NCI-H2081 (cell line): ENCODE results near the gene HEBP2.
"Not testable (repeated sequence)": the region's sequence is repeated elsewhere in the genome, so short reads cannot be mapped to it uniquely, and the experiment has no call there.

Experiments used
- DNase-seq, 2 experiments: peaks; one replicate each; lab custom pipeline; 2025; lab: John Stamatoyannopoulos, UW

Gene HEBP2

DNA sequence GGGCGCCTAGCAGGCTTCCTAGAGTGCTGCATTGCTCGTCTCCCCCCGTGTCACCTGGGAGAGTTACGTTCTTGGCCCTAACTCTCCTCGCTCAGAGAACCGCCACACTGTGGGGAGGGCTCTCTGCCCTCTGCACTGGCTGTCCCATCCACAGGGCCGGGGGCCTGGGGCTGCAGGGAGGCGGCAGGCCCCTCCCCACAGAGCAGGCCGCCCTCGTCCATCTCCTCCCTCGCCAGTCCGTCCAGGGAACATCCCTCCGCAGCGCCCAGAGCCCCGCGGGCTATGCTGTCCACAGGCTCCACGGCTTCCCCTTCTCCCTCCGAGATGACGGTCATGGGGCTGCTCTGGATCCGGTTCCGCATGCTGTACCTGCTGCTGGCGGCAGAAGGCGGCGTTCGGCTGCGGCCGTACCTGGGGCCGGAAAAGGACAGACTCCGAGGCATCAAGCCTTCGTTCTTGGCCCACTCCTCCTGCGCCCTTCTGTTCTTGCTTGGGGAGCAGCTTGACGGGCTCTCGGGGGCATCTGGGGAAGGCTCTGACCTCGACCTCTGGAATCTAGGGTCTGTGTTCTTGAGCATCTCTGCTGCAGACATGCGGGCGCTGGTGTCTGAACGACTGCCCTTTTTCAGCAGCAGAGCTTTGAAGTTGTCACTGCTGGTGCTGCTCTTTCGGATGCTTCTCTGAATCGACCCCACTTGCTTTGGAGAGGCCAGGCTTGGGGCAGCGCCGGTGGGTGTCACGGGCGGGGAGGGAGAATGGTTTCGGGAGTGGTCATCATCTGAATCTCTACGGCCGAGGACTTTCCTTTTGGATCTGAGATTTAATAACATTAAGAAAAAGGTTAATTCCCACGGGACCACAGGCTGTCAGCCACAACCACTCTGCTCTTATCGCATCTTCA lies 20.2 kb downstream of the HEBP2 start:
- no peak for DNase-seq

DNA sequence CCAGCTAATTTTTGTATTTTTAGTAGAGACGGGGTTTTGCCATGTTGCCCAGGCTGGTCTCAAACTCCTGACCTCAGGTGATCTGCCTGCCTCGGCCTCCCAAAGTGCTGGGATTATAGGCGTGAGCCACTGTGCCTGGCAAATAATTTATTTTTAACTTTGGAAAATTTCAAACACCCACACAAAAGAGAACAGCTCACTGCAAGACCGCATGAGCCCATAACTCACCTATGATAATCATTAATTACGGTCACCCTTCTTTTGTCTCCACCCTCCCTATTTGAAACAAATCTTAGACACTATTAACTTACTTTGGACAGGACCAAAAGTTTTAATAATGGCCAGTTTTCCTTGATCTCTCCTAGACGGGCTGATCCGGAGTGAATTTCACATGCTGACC lies 21.2 kb downstream of the HEBP2 start:
- not testable (repeated sequence) for DNase-seq

DNA sequence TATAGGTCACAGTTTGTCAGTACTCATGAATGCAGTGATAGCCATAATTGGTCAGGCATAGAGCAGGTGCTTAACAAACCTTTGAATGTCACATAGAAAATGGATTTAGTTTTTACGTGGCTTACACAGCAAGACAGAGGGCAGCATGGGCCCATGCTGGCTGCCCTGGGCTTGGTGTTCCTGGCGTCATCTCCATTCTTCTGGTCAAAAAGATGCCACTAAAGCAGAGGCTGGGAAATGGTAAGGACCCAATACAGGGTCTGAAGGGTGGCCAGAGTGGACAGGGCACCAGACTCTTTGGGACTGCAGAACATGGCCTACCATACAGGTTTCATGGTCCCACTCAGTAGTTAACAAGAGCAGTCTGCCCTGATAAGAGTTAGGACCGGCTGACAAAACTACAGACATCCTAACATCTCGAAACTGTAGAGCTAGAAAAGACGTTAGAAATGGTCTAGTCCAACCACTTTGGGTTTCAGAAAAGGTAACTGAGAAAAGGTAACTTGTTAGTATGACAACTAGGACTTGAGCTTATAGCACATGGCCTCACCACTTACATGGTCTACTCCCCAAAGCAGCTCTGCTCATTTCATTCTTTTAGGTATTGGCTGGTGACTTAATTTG lies 22.6 kb downstream of the HEBP2 start:
- no peak for DNase-seq

DNA sequence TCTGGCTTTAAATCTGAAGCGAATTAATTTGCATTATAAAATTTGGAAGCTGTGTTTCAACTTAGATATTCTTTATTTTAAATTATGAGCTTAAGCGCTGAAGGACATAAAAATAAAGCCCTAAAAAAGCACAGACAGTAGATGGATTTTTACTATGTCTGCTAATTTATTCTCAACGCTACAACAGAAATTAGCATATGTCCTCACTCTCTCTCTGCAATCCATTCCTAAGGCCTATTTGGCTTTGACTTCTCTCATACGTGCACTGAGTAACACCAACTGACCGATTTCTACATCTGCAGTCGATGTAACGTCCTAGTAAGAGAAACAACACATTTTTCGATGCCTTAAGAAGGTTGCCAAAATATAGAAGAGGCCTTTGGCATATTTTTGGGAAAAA lies 23.7 kb downstream of the HEBP2 start:
- no peak for DNase-seq

DNA sequence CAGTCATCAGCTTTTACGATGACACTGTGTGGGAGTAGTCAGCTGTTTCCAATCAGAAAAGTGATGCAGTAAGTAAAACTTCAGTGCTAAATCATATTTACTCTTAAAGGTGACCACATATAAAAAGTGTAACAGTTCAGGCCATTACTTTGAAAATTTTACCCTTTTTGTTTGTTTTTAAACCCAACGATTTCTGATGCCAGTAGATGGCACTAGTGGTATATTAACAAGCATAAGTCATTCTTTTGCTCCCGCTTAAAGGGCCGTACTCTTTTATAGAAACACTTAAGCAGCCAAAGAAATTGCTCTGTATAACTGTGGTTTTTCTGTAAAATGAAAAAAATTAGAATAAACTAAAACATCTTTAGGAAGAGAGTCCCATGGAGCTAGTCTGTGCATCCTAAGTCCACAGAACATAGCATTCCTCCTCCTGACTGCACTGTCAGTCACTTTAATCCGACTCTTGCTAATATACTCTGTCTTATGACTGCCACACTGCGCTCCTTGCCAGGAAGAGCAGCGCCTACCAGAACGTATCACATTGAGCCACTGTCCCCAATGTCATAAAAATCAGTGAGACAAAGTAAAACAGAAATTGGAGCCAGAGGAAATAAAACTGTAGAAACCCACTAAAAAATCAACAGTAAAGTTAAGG lies 25.0 kb downstream of the HEBP2 start:
- DNase-seq, result peak in 1 of 2 experiments; percentile 20

DNA sequence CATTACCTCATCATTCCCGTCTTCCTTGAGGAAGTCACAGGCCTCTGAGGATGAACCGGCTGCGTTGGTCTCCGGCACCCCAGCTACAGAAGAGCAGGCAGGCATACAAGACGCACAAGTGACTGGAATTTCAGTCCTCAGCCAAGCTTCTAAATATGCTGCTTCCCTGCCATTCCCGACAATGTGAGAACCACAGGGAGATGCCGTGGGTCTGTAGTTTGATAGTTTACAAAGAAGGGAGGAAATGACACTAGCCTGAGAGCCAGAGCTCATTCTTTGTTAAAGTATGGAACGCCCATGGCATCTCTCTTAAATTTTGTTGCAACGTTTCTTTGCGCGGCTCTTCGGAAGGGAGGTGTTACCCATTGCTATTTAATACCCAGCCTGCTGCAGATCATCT lies 25.7 kb downstream of the HEBP2 start:
- DNase-seq, result no peak

DNA sequence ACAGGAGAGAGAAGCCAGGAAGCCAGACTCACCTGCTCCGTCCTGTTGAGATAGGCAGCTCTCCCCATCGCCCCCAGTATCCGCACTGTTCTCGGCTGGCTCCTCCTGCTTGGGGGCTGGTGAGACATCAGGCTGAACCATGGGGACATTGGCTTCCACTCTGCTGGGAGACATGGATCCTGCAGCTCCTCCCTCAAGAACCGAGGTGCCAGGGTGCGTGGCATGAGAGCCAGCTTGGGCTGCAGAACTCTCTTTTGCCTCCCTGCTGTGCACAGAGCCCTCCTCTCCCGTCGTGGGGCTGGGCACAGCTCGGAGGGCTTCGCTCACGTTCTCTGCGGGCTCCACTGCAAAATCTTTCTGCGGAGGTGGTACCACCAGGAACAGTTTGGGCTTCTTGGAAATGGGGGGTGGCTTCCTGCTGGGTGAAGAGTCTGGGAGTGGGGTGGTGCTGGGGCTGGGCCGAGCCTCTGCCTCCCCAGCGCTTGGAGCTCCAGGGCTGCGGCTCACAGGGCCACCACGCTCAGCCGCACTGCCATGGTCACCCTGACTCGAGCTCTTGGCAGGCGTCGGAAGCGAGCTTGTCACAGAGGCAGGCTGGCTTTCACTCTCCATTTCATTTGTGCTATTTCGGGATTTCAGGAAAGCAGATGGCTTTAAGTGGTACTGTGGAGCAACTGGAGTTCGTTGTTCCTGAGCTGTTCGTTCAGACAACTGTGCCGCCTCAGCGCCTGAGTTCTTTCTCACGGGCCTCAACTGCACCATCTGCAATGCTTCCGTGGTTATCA lies 26.5 kb downstream of the HEBP2 start:
- DNase-seq, result no peak

DNA sequence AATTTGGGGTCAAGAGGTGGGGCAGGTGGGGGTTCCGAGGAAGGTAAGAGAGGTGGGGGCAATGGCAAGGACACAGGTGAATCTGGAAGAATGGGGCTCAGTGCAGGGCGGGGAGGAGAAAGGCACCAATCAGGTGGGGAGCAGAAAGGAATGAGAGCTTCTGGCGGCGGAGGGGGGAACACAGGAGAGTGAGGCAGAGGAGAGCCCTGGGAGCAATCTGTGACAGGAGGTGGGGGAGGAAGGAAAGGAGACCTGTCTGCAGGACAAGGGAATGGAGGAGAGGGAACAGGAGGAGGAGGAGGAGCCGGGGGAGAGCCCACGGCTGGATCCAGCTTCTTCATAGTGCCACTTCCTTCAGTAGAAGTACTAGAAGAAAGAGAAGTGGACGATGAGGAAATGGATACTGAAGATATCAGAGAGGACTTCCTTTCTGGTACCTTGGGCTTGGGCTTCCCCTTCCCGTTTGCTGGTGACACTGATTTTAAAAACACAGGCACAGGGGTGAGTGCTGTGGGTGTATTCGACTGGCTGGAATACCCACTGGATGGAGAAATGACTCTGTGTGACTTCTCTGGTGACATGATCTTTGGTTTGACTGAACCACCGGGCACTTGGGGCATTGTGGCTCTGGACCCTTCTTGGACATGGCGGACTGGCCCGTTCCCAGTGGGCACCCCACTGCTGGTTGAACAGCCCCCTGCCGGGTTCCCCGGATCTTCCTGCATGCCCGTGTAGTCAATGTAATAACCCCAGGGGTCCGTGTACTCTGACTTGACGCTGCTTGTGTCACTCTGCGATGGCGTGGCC lies 27.4 kb downstream of the HEBP2 start:
- DNase-seq, result no peak

DNA sequence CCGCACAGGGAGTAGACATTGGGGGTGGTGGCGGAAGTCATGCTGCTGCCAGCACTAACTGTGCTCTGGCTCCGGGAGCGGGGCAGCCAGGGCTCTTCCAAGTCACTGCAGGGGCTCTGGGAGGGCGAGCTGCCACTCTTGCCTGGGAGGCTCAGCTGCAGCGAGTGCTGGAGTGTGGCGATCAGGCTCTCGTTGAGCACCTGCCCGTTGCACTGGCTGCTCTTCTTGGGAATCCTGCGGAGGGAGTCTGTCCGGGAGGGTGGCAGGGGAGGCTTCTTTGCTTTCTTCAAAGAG lies 28.0 kb downstream of the HEBP2 start:
- DNase-seq, result no peak

DNA sequence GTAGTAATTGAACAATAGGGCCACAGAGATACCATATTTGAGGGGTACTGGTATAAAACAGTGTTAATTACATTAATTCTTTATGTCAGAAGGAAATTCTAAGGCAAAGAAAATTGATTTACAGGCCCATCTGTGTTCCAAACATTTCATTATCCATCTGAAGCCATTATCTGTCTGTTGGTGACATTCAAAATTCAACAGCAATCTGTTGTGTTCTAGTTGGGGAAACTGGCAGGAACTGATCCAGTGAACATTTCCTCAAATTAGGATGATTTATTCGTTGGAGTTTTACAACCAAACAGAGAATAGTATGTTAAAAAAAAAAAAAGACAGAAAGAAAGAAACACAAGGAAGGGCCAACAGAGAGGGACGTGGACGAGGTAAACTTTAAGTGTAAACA lies 30.1 kb downstream of the HEBP2 start:
- no peak for DNase-seq

DNA sequence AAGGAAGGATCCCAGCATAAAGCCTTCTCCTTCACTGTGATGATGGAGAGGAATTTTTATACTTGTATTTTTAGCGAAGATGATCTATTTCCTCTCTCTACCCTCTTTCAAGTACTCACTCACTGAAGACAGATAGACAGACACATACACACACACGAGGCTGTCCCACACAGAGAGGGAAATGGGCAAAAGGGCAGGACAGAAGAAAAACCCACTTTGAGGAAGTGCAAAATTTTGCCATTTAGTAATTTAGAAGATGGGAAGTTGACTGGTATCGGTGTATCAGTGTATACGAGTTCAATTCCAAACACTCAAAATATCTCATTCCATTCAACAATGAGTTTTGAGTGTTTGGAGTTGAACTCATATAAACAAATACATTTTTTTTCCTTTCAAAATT lies 30.9 kb downstream of the HEBP2 start:
- no peak for DNase-seq

DNA sequence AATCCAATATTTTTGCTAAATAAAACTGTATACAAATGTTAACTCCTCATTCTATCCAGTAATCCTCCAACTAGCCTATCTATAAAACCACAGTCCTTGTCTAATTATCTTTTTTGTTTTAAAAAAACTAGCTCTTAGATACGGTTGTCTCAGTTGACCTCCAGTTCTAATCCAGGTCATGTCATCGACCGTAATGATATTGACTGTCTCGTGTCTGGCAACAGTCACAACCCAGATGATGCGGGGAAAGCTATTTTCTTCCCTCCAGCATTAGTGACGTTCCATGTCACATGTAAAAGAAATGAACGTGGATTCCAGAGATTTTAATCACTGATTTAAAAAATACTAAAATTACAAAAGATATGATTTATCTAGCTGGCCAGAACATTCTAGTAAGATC lies 35.5 kb downstream of the HEBP2 start:
- no peak for DNase-seq

DNA sequence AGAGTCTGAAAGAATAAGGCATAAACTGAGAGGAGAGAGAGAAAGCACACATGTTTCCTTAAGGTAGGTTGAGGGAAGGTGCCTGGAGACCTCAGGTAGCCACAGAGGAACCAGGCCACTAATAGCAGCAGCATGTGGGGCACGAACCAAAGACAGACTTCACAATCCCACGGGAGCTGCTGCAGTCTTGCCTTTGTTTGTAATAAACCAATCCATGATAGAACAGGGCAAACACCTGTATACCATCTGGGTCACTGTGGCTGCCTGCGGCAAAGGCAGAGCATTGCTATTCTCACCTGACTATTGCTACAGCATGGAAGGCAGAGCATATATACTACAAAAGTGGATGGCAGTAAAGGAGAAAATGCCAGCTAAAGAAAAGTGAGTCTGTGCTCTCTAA lies 36.3 kb downstream of the HEBP2 start:
- DNase-seq, result no peak

DNA sequence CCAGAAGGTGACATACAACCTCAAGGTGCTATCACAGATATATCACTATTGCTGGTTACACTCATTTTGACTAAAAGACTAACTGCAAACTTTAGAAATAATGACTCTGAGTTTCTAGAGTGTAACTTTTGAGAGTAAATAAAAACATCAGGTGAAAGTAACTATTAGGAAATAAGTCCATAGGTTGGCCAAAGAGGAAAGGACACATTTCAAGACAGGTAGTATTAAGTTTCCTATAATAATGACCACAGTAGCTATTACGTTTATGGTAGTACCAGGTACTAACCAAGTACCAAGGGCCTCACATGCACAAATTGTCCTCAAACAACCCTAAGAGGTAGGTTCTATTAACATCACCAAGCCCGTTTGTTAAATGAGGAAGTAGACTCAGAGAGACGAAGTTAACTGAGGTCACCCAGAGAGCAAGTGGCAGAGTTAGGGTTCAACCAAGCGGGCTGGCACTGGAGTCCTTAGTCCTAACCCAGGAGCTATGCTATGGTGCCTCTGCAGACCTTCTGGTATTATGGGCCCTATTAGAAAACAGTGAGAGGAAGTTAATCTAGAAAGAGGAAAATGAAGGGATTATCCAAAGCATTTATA lies 36.8 kb downstream of the HEBP2 start:
- no peak for DNase-seq

DNA sequence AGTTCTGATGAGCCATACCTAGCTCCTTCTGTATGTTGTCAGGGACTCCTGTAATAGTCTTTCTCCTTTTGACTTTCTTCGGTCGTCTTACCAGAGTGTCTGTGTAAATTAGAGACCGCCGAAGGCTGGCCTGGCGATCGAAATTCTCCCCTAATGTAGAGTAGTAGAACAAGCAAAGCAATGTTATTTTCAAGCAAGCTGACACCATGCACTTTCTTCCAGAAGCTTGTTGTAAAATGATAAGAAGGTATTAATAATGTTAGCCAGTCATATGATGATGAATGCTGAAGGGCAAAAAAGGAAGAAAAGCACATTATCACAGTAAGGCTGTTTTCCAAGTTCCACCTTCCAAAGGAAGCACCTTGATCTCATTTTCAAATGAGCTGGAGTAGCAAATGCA lies 37.9 kb downstream of the HEBP2 start:
- DNase-seq, result no peak

DNA sequence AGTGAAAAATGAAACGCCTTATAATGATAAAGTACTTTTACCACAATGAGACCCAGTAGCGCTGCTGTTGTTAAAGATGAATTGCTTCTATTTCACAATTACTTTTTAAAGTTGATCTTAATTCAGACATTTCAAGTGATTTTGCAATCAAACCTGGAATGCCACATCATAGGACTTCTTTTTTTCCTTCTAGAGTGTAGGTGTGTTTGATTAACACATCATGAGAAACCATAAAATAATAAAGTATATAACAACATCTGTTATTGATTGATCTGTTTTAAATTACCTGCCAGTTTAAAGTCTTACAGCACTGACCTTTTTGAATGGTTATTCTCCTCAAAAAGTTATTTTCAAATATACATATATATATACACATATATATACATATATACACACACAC lies 38.6 kb downstream of the HEBP2 start:
- DNase-seq, result no peak

DNA sequence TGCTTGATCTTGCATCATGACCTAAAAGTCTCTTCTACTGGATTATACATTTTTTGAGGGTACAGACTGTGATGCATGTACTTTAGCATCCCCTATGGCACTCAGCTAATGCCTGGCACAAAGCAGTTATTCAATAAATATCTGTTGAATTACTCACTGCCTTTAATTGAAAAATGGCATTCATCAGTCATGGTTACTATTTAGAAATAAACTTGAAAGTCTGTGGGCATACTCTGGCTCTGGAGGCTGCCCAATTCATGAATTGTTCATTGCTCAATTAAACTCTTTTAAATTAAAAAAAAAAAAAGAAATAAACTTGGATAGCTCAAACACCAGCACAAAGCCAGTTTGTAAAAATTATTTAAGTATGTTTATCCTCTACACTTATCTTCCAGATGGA lies 40.0 kb downstream of the HEBP2 start:
- no peak for DNase-seq

DNA sequence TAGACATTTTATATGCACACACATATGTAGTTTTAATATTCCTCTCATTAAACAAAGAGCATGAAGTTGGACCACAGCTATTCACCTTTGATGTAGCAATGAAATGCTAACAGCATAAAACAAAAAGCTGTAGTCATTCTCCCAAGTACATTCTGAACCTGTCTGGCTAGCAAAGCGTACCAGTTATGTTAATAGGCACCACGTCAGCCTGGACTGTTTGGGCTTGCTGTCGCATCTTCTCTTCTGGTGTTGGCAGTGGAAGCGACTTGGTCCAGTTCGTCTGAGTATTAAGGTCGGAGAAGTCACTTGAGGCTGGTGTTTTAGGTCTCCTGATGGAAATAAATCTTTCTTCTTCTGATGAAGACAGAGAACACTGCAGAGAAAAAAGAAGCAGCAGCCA lies 42.8 kb downstream of the HEBP2 start:
- no peak for DNase-seq

DNA sequence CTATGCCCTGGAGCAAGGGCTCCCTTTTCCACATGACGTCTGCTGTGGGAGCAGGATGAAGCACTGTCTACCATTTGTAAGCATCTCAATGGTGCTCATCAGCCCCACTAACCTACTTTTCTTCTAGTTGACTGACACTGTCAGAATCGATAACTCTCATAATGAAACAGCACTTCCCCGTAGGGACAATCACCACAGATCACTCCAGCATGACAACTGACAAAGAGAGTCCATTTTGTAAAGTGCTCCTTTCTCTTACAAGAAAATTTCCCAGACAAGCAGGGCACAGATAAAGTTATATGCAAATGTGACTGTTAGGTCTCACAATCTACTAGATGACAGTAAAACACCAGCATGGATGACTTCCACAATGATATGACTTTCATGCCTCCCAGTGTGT lies 46.4 kb downstream of the HEBP2 start:
- no peak for DNase-seq

DNA sequence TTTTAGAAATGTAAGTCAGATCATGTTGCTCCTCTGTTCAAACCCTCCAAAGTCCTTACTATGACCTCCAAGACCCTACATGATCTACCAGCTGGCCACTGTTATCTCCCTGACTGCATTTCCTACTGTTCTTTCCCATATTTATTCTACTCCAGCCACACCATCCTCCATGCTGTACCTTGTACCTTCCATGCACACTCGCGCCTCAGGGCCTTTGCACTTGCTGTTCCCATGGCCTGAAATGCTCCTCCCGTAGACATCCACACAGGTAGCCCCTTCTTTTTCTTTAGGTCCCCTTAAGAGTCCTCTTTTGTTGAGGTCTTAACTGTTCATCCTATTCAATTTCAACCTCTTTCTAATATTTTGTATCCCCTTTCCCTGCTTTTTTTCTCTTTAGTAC lies 47.0 kb downstream of the HEBP2 start:
- no peak for DNase-seq

DNA sequence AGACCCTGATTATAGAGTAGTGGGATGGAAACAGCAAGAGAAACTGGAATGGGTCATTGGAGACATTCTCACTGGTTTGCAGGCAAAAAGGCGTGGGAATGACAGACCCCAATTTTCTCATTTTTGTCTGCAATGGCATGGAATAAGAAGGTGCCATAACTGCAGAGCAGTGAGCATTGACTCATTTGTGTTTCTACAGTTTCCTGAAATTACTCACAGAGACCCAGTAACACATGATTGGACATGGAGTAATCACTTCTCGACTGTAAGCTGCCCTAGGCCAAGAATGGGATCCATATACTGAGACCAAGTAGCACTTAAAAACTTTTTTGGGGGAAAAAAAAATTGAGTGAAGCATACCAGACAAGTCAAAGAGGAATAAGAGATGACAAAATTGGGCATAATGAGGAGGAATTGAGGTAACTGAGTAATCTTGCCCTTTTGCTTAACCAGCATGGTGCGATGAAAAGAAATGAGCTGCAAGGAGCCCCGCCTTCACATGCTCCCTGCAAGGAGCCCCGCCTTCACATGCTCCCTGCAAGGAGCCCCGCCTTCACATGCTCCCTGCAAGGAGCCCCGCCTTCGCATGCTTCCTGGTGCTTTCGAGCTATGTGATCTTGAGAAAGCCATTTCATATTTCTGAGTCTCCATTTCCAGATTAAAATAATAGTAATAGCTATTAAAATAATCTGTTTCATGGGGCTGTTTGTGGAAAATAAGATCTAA lies 51.1 kb downstream of the HEBP2 start:
- no peak for DNase-seq
